ENCODE measurements around the gene CDC14B. TPM values are rescaled to one million over a fixed set of nuclear protein-coding genes. Genes with fewer than 3 reads are reported as not detected.
"Not testable (repeated sequence)": the region's sequence is repeated elsewhere in the genome, so short reads cannot be mapped to it uniquely, and the experiment has no call there.

Gene CDC14B
- total RNA-seq, 5 donors from 2014 or later (not counting 1 experiment from before 2014, with no cell fraction given), result 4.8 to 11.9 (median 7.2) TPM

- no peak overlapping the region for H3K4me3 Mint-ChIP-seq
- Histone ChIP-seq H3K36me3 (ENCODE audit: control insufficient read depth in 2 of 2, extremely low read depth in 1 of 2, insufficient read depth in 1 of 2, low read length in 1 of 2) (peaks cover 0 to 6% of the 10 kb centered on the region in 2 donors), H3K27me3 (replicated peaks in 1 of 2; ENCODE audit: control insufficient read depth in 2 of 2, extremely low read depth in 1 of 2, insufficient read depth in 2 of 2, low read length in 1 of 2) (no peaks in the 10 kb centered on the region), H3K4me1 (ENCODE audit: control insufficient read depth in 1 of 2, extremely low read depth in 1 of 2, insufficient read depth in 2 of 2, low read length in 2 of 2) (no peaks in the 10 kb centered on the region), H3K27ac (ENCODE audit: low read length) (no peak overlapping the region), H3K4me3 (ENCODE audit: control insufficient read depth in 1 of 2, extremely low read depth in 1 of 2, low read length in 1 of 2) (no peak overlapping the region), H3K9me3 (no peaks in the 10 kb centered on the region)
- DNase-seq (no peak), ATAC-seq (replicated peaks in 1 of 4) (no peak)
- no peak overlapping the region for H3K27ac Mint-ChIP-seq
- no peaks in the 10 kb centered on the region for H3K27me3 Mint-ChIP-seq
- ChIA-PET POLR2A (no interaction called here), CTCF (interaction anchor here in 1 of 2 donors (0.6 kb wide), 1 partner anchor 285 kb away, joined by 3 read pairs; no protein-coding TSS in a partner anchor)
- 91% methylated on average over 10 of the region's 13 CpGs for WGBS (ENCODE audit: insufficient coverage)
- peaks cover 4 to 8% (median 7%) of the 10 kb centered on the region in 3 donors for H3K4me1 Mint-ChIP-seq
- peaks cover 31% of the 10 kb centered on the region for H3K36me3 Mint-ChIP-seq
- H3K9me3 Mint-ChIP-seq, result no peaks in the 10 kb centered on the region
Measured at GRCh38 chr9:96505316-96505991, 114.2 kb downstream of the CDC14B start.

- ChIA-PET POLR2A (no interaction called here), CTCF (no interaction called here)
- 95% methylated on average over 10 of the region's 11 CpGs for WGBS (ENCODE audit: insufficient coverage)
- H3K36me3 ChIP-seq (ENCODE audit: control insufficient read depth in 2 of 2, extremely low read depth in 1 of 2, insufficient read depth in 1 of 2, low read length in 1 of 2), result peaks cover 0 to 4% of the 10 kb centered on the region in 2 donors
- Mint-ChIP-seq H3K9me3 (no peaks in the 10 kb centered on the region), H3K4me1 (no peaks in the 10 kb centered on the region), H3K4me3 (no peak overlapping the region), H3K27me3 (no peaks in the 10 kb centered on the region), H3K27ac (no peak overlapping the region), H3K36me3 (peaks cover 22% of the 10 kb centered on the region)
- no peaks in the 10 kb centered on the region for H3K27me3 ChIP-seq (replicated peaks in 1 of 2; ENCODE audit: control insufficient read depth in 2 of 2, extremely low read depth in 1 of 2, insufficient read depth in 2 of 2, low read length in 1 of 2)
- H3K4me1 ChIP-seq (ENCODE audit: control insufficient read depth in 1 of 2, extremely low read depth in 1 of 2, insufficient read depth in 2 of 2, low read length in 2 of 2), result no peaks in the 10 kb centered on the region
- no peak for DNase-seq
- H3K4me3 ChIP-seq (ENCODE audit: control insufficient read depth in 1 of 2, extremely low read depth in 1 of 2, low read length in 1 of 2), result no peak overlapping the region
- ATAC-seq (replicated peaks in 1 of 4), result no peak
- no peak overlapping the region for H3K27ac ChIP-seq (ENCODE audit: low read length)
- H3K9me3 ChIP-seq, result no peaks in the 10 kb centered on the region
Measured at GRCh38 chr9:96503918-96504317, 115.7 kb downstream of the CDC14B start.

GRCh38 chr9:96503374-96503748 is 116.3 kb downstream of the CDC14B start:
- ATAC-seq (replicated peaks in 1 of 4); H3K4me1 ChIP-seq (ENCODE audit: control insufficient read depth in 1 of 2, extremely low read depth in 1 of 2, insufficient read depth in 2 of 2, low read length in 2 of 2); H3K9me3 ChIP-seq; DNase-seq; H3K4me1 Mint-ChIP-seq; H3K36me3 ChIP-seq (ENCODE audit: control insufficient read depth in 2 of 2, extremely low read depth in 1 of 2, insufficient read depth in 1 of 2, low read length in 1 of 2); CTCF ChIA-PET; H3K9me3 Mint-ChIP-seq; H3K27ac Mint-ChIP-seq; H3K27me3 ChIP-seq (replicated peaks in 1 of 2; ENCODE audit: control insufficient read depth in 2 of 2, extremely low read depth in 1 of 2, insufficient read depth in 2 of 2, low read length in 1 of 2); H3K27ac ChIP-seq (ENCODE audit: low read length); H3K27me3 Mint-ChIP-seq; H3K4me3 Mint-ChIP-seq; POLR2A ChIA-PET; H3K4me3 ChIP-seq (ENCODE audit: control insufficient read depth in 1 of 2, extremely low read depth in 1 of 2, low read length in 1 of 2): not testable (repeated sequence)
- peaks cover 18% of the 10 kb centered on the region for H3K36me3 Mint-ChIP-seq

GRCh38 chr9:96502539-96503373 is 116.9 kb downstream of the CDC14B start:
- H3K36me3 Mint-ChIP-seq, result peaks cover 15% of the 10 kb centered on the region
- POLR2A ChIA-PET, result no interaction called here
- no peak overlapping the region for H3K27ac Mint-ChIP-seq
- H3K9me3 Mint-ChIP-seq, result no peaks in the 10 kb centered on the region
- no peak overlapping the region for H3K27ac ChIP-seq (ENCODE audit: low read length)
- no peaks in the 10 kb centered on the region for H3K4me1 Mint-ChIP-seq
- no peak overlapping the region for H3K4me3 Mint-ChIP-seq
- no peaks in the 10 kb centered on the region for H3K36me3 ChIP-seq (ENCODE audit: control insufficient read depth in 2 of 2, extremely low read depth in 1 of 2, insufficient read depth in 1 of 2, low read length in 1 of 2)
- H3K27me3 Mint-ChIP-seq, result no peaks in the 10 kb centered on the region
- ATAC-seq (replicated peaks in 1 of 4) (no peak), DNase-seq (no peak)
- 100% methylated on average over 3 of the region's 6 CpGs for WGBS (ENCODE audit: insufficient coverage)
- no peak overlapping the region for H3K4me3 ChIP-seq (ENCODE audit: control insufficient read depth in 1 of 2, extremely low read depth in 1 of 2, low read length in 1 of 2)
- no peaks in the 10 kb centered on the region for H3K4me1 ChIP-seq (ENCODE audit: control insufficient read depth in 1 of 2, extremely low read depth in 1 of 2, insufficient read depth in 2 of 2, low read length in 2 of 2)
- H3K27me3 ChIP-seq (replicated peaks in 1 of 2; ENCODE audit: control insufficient read depth in 2 of 2, extremely low read depth in 1 of 2, insufficient read depth in 2 of 2, low read length in 1 of 2), result no peaks in the 10 kb centered on the region
- no peaks in the 10 kb centered on the region for H3K9me3 ChIP-seq
- CTCF ChIA-PET, result no interaction called here

- H3K4me1 Mint-ChIP-seq, result no peaks in the 10 kb centered on the region
- H3K36me3 Mint-ChIP-seq, result peaks cover 15% of the 10 kb centered on the region
- WGBS (ENCODE audit: insufficient coverage), result 96% methylated on average over 7 of the region's 15 CpGs
- ChIA-PET CTCF (interaction anchor here in 1 of 2 donors (0.6 kb wide), 1 partner anchor 376 kb away, joined by 3 read pairs; no protein-coding TSS in a partner anchor), POLR2A (no interaction called here)
- H3K4me3 ChIP-seq (ENCODE audit: control insufficient read depth in 1 of 2, extremely low read depth in 1 of 2, low read length in 1 of 2), result no peak overlapping the region
- no peak overlapping the region for H3K4me3 Mint-ChIP-seq
- H3K27ac Mint-ChIP-seq, result no peak overlapping the region
- H3K4me1 ChIP-seq (ENCODE audit: control insufficient read depth in 1 of 2, extremely low read depth in 1 of 2, insufficient read depth in 2 of 2, low read length in 2 of 2), result no peaks in the 10 kb centered on the region
- no peaks in the 10 kb centered on the region for H3K9me3 ChIP-seq
- H3K27me3 ChIP-seq (replicated peaks in 1 of 2; ENCODE audit: control insufficient read depth in 2 of 2, extremely low read depth in 1 of 2, insufficient read depth in 2 of 2, low read length in 1 of 2), result no peaks in the 10 kb centered on the region
- no peak for ATAC-seq (replicated peaks in 1 of 4)
- no peaks in the 10 kb centered on the region for H3K27me3 Mint-ChIP-seq
- H3K27ac ChIP-seq (ENCODE audit: low read length), result no peak overlapping the region
- no peaks in the 10 kb centered on the region for H3K9me3 Mint-ChIP-seq
- DNase-seq, result no peak
- no peaks in the 10 kb centered on the region for H3K36me3 ChIP-seq (ENCODE audit: control insufficient read depth in 2 of 2, extremely low read depth in 1 of 2, insufficient read depth in 1 of 2, low read length in 1 of 2)
Measured at GRCh38 chr9:96501633-96502538, 117.8 kb downstream of the CDC14B start.

Measured in T-cell (primary cell).